Ishikawa (cell line): ENCODE results near the gene CDKN1A.

ENCODE experiments used
- CEBPB ChIP-seq: IDR thresholded peaks from 2 replicates; pipeline ENCODE4 v1.6.1; 2012
- CREB1 ChIP-seq: IDR thresholded peaks from 2 replicates; pipeline ENCODE4 v1.6.1; 2012; ENCODE audit warnings: low read depth
- EGR1 ChIP-seq: IDR thresholded peaks from 2 replicates; pipeline ENCODE4 v1.6.1; 2012
- EP300 ChIP-seq: IDR thresholded peaks from 2 replicates; pipeline ENCODE4 v1.6.1; 2012; ENCODE audit warnings: borderline replicate concordance
- FOXM1 ChIP-seq: IDR thresholded peaks from 2 replicates; pipeline ENCODE4 v1.6.1; 2012; ENCODE audit warnings: low read depth, borderline replicate concordance
- MAX ChIP-seq: IDR thresholded peaks from 2 replicates; pipeline ENCODE4 v1.6.1; 2012
- NFIC ChIP-seq: IDR thresholded peaks from 2 replicates; pipeline ENCODE4 v1.6.1; 2012
- RAD21 ChIP-seq: IDR thresholded peaks from 2 replicates; pipeline ENCODE4 v1.6.1; 2012; ENCODE audit warnings: low read depth
- REST ChIP-seq: IDR thresholded peaks from 2 replicates; pipeline ENCODE4 v1.6.1; 2012; ENCODE audit warnings: low read depth, mild to moderate bottlenecking
- TAF1 ChIP-seq: IDR thresholded peaks from 2 replicates; pipeline ENCODE4 v1.6.1; 2012; ENCODE audit warnings: low read depth, mild to moderate bottlenecking
- TCF12 ChIP-seq: IDR thresholded peaks from 2 replicates; pipeline ENCODE4 v1.6.1; 2012; ENCODE audit warnings: low read depth
- TEAD4 ChIP-seq: IDR thresholded peaks from 2 replicates; pipeline ENCODE4 v1.6.1; 2012
- YY1 ChIP-seq: IDR thresholded peaks from 2 replicates; pipeline ENCODE4 v1.6.1; 2012; ENCODE audit warnings: low read depth
- ZBTB7A ChIP-seq: IDR thresholded peaks from 2 replicates; pipeline ENCODE4 v1.6.1; 2012; ENCODE audit warnings: low read depth
- TF ChIP-seq, protein P1 (sequence below): IDR thresholded peaks from 2 replicates; pipeline ENCODE4 v1.6.1; 2012

The CDKN1A gene

DNA sequence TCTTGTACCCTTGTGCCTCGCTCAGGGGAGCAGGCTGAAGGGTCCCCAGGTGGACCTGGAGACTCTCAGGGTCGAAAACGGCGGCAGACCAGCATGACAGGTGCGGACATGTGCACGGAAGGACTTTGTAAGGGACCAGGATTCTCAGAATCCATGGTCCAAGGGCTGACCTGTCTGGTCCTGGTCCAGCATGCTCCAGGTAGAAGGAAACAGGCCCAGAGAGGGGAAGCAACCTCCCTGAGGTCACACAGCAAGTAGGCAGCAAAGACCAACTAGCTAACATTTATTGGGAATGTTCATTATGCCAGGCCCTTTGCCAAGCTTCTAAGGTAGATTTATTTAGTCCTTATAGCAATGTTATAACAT lies 5.9 kb downstream of the CDKN1A start:
- TF ChIP-seq REST (no peak), EGR1 (no peak), CREB1 (no peak), EP300 (no peak), TAF1 (no peak), ZBTB7A (no peak), RAD21 (no peak), CEBPB (no peak), TCF12 (no peak), MAX (no peak), FOXM1 (no peak), TEAD4 (no peak), YY1 (no peak), NFIC (no peak)
- TF ChIP-seq, protein P1, sequence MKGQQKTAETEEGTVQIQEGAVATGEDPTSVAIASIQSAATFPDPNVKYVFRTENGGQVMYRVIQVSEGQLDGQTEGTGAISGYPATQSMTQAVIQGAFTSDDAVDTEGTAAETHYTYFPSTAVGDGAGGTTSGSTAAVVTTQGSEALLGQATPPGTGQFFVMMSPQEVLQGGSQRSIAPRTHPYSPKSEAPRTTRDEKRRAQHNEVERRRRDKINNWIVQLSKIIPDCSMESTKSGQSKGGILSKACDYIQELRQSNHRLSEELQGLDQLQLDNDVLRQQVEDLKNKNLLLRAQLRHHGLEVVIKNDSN: no peak

DNA sequence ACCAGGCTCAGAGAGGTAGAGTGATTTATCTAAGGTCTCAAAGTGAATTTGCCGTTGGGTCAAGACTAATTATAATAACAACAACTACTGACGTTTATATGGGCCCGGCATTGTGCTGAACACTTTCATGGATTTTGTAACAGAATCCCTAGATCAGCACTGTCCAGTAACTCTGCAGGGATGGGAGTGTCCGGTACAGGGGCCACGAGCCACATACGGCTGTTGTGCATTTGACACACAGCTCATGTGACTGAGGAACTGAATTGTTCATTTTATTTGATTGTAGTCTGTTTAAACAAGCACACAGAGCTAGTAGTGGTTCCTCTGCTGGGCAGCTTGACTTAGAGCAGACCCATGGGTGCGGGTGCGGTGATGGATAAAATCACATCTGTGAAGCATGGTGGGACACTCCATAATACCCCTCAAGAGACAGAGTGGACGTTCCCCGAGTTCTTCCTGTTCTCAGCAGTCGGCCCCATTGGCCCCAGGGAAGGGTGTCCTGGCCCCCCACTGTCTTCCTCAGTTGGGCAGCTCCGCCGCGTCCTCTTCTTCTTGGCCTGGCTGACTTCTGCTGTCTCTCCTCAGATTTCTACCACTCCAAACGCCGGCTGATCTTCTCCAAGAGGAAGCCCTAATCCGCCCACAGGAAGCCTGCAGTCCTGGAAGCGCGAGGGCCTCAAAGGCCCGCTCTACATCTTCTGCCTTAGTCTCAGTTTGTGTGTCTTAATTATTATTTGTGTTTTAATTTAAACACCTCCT lies 6.8 kb downstream of the CDKN1A start:
- no peak for TF ChIP-seq MAX
- TF ChIP-seq TEAD4: no peak
- TF ChIP-seq, protein P1: no peak
- TF ChIP-seq EGR1: no peak

DNA sequence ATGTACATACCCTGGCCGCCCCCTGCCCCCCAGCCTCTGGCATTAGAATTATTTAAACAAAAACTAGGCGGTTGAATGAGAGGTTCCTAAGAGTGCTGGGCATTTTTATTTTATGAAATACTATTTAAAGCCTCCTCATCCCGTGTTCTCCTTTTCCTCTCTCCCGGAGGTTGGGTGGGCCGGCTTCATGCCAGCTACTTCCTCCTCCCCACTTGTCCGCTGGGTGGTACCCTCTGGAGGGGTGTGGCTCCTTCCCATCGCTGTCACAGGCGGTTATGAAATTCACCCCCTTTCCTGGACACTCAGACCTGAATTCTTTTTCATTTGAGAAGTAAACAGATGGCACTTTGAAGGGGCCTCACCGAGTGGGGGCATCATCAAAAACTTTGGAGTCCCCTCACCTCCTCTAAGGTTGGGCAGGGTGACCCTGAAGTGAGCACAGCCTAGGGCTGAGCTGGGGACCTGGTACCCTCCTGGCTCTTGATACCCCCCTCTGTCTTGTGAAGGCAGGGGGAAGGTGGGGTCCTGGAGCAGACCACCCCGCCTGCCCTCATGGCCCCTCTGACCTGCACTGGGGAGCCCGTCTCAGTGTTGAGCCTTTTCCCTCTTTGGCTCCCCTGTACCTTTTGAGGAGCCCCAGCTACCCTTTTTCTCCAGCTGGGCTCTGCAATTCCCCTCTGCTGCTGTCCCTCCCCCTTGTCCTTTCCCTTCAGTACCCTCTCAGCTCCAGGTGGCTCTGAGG lies 7.6 kb downstream of the CDKN1A start:
- TF ChIP-seq TCF12 (no peak), CEBPB (no peak), MAX (no peak), REST (no peak), TAF1 (no peak), RAD21 (no peak), CREB1 (no peak), YY1 (no peak), EP300 (no peak), EGR1 (no peak), ZBTB7A (no peak), TEAD4 (no peak), NFIC (no peak), FOXM1 (no peak)
- TF ChIP-seq, protein P1: no peak

DNA sequence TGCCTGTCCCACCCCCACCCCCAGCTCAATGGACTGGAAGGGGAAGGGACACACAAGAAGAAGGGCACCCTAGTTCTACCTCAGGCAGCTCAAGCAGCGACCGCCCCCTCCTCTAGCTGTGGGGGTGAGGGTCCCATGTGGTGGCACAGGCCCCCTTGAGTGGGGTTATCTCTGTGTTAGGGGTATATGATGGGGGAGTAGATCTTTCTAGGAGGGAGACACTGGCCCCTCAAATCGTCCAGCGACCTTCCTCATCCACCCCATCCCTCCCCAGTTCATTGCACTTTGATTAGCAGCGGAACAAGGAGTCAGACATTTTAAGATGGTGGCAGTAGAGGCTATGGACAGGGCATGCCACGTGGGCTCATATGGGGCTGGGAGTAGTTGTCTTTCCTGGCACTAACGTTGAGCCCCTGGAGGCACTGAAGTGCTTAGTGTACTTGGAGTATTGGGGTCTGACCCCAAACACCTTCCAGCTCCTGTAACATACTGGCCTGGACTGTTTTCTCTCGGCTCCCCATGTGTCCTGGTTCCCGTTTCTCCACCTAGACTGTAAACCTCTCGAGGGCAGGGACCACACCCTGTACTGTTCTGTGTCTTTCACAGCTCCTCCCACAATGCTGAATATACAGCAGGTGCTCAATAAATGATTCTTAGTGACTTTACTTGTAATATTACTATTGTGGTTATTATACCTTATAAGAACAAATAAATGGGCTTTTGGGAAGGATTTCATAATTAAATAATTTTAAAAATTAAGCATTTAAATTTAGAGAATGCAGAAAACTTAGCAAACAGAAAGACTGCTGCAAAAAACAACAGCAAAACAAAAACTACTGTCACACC lies 8.4 kb downstream of the CDKN1A start:
- TF ChIP-seq CEBPB (no peak), NFIC (no peak), TAF1 (no peak), REST (no peak), ZBTB7A (no peak), TEAD4 (no peak), EP300 (no peak), EGR1 (no peak), FOXM1 (no peak), MAX (no peak), RAD21 (no peak)
- TF ChIP-seq, protein P1: no peak
